ENCODE measurements around the gene CALU. TPM values are rescaled to one million over a fixed set of nuclear protein-coding genes. Genes with fewer than 3 reads are reported as not detected.

CALU gene
- total and polyA plus RNA-seq, 10 of the 15 experiments (the other 5 are each of a cell fraction or from before 2014, with no cell fraction given): 31.2 to 75.6 (median 42.1) TPM

- no peak for TF ChIP-seq RB1 (IDR thresholded peaks at IDR 0.05; ENCODE audit: borderline replicate concordance)
- TF ChIP-seq CBX3 (IDR thresholded peaks at IDR 0.05; ENCODE audit: borderline replicate concordance, low read depth): no peak
- TF ChIP-seq CHD1 (IDR thresholded peaks at IDR 0.05; ENCODE audit: low read depth, low read length): no peak
- TF ChIP-seq IKZF2 (IDR thresholded peaks at IDR 0.05): no peak
- TF ChIP-seq ZNF384 (IDR thresholded peaks at IDR 0.05; ENCODE audit: borderline replicate concordance, low read depth, low read length): no peak
- no peak for TF ChIP-seq NR2F1 (conservative IDR thresholded peaks at IDR 0.05)
- TF ChIP-seq ZBED1 (IDR thresholded peaks at IDR 0.05; ENCODE audit: borderline replicate concordance): no peak
- no peak for TF ChIP-seq GATAD2B (conservative IDR thresholded peaks at IDR 0.05; ENCODE audit: low read depth)
Observed at GRCh38 chr7:128727239-128727638, 11.9 kb upstream of the CALU start (continued).

- SMC1A ChIA-PET (ENCODE audit: uncharacterized antibody, unreplicated experiment): interaction anchor here (1.3 kb wide), 1 partner anchor 19 kb away, joined by 4 read pairs; no protein-coding TSS in a partner anchor
- H3K9me3 ChIP-seq (replicated peaks; ENCODE audit: control insufficient read depth, insufficient read depth, low read length): no peaks in the 10 kb centered on the region; the same call in 2 of the 3 replicates
- no peak overlapping the region for H3K27ac ChIP-seq (ENCODE audit: control insufficient read depth, insufficient read depth)
- in situ Hi-C loops (cut with MboI): no loop called here
- RAD21 ChIA-PET (ENCODE audit: unreplicated experiment): no interaction called here
- CTCF ChIA-PET: no interaction called here
- no peaks in the 10 kb centered on the region for H3K79me2 ChIP-seq (ENCODE audit: control insufficient read depth, insufficient read depth, low read length)
- FAIRE-seq (no peak), DNase-seq (ENCODE audit: low read depth, low spot score) (no peak), ATAC-seq (no peak; the same call in 2 of the 3 replicates)
- H2AFZ ChIP-seq (ENCODE audit: control insufficient read depth, low read depth, low read length): no peak overlapping the region
- intact Hi-C loops (cut with micrococcal nuclease; ENCODE audit: unreplicated experiment): no loop called here
- no peaks in the 10 kb centered on the region; a peak in 1 of 4 replicates for H3K27me3 ChIP-seq (replicated peaks in 1 of 2; ENCODE audit: control insufficient read depth in 2 of 2, insufficient read depth in 2 of 2, low read length in 1 of 2)
- H3K4me1 ChIP-seq (ENCODE audit: control insufficient read depth, insufficient read depth, low read length): no peaks in the 10 kb centered on the region
- 38% methylated on average over 2 of the region's 2 CpGs for WGBS (ENCODE audit: insufficient coverage, insufficient replicate concordance, low lambda C conversion rate, missing lambda C conversion rate)
- no peak for TF ChIP-seq IKZF2 (IDR thresholded peaks at IDR 0.05)
- no peak for TF ChIP-seq HSF1 (IDR thresholded peaks at IDR 0.05; ENCODE audit: low read depth, low read length)
- TF ChIP-seq CREM (IDR thresholded peaks at IDR 0.05; ENCODE audit: low read depth): no peak
- TF ChIP-seq FOXK2 (IDR thresholded peaks at IDR 0.05): no peak
- TF ChIP-seq BCL11A (IDR thresholded peaks at IDR 0.05; ENCODE audit: low read depth, low read length): no peak
- TF ChIP-seq MEF2A (IDR thresholded peaks at IDR 0.05; ENCODE audit: insufficient read depth, low read depth, low read length): no peak
- TF ChIP-seq GABPA (IDR thresholded peaks at IDR 0.05; ENCODE audit: low read depth): no peak
- TF ChIP-seq SP1 (IDR thresholded peaks at IDR 0.05; ENCODE audit: low read depth, low read length): no peak
- no peak for TF ChIP-seq RCOR1 (conservative IDR thresholded peaks at IDR 0.05; ENCODE audit: low read depth, low read length)
- TF ChIP-seq ZNF274 (IDR thresholded peaks at IDR 0.05; ENCODE audit: insufficient read depth, insufficient read length): no peak
- TF ChIP-seq NRF1 (conservative IDR thresholded peaks at IDR 0.05; ENCODE audit: low read depth, low read length): no peak
- no peak for TF ChIP-seq BCL3 (IDR thresholded peaks at IDR 0.05; ENCODE audit: borderline replicate concordance, insufficient read depth, low read depth, low read length, poor library complexity, severe bottlenecking)
- no peak for TF ChIP-seq WRNIP1 (IDR thresholded peaks at IDR 0.05; ENCODE audit: borderline replicate concordance, low read depth, low read length)
- no peak for TF ChIP-seq E2F4 (IDR thresholded peaks at IDR 0.05; ENCODE audit: low read depth, low read length)
- no peak for TF ChIP-seq TBL1XR1 (IDR thresholded peaks at IDR 0.05; ENCODE audit: low read depth, low read length)
- TF ChIP-seq STAT1 (conservative IDR thresholded peaks at IDR 0.05): no peak
- H3K4me2 ChIP-seq (ENCODE audit: control insufficient read depth, insufficient read depth): no peak overlapping the region
- H3K36me3 ChIP-seq (ENCODE audit: control insufficient read depth in 2 of 2, insufficient read depth in 2 of 2, low read length in 1 of 2): no peaks in the 10 kb centered on the region
- no TSS peak for BruUV-seq (replicated peaks)
- POLR2A ChIA-PET: no interaction called here
- no peak overlapping the region for H3K9ac ChIP-seq (ENCODE audit: control insufficient read depth, insufficient read depth, low read length)
- no peaks in the 10 kb centered on the region for H4K20me1 ChIP-seq (ENCODE audit: control insufficient read depth, insufficient read depth)
- no peak overlapping the region for H3K4me3 ChIP-seq
Observed at GRCh38 chr7:128728598-128728997, 10.6 kb upstream of the CALU start.
